Hypothalamus (tissue), 51 donors: ENCODE measurements around the gene BIRC6.
"Not testable (repeated sequence)": the region's sequence is repeated elsewhere in the genome, so short reads cannot be mapped to it uniquely, and the experiment has no call there.

ENCODE experiments used
- DNase-seq, 51 donors: peaks; one replicate each; lab custom pipeline; 2025; lab: John Stamatoyannopoulos, UW

The BIRC6 gene

GRCh38 chr2:32436150-32436549 lies 79.3 kb downstream of the BIRC6 start:
- no peak for DNase-seq

GRCh38 chr2:32442020-32442467 lies 85.2 kb downstream of the BIRC6 start:
- DNase-seq, result no peak

- no peak for DNase-seq
Observed at GRCh38 chr2:32446369-32446768, 89.5 kb downstream of the BIRC6 start.

GRCh38 chr2:32450851-32451250 lies 94.0 kb downstream of the BIRC6 start:
- DNase-seq, result no peak

GRCh38 chr2:32452338-32453064 lies 95.7 kb downstream of the BIRC6 start:
- no peak for DNase-seq

GRCh38 chr2:32453242-32454062 lies 96.6 kb downstream of the BIRC6 start:
- DNase-seq, result no peak

GRCh38 chr2:32455816-32456215 lies 99.0 kb downstream of the BIRC6 start:
- no peak for DNase-seq

- DNase-seq, result no peak
Observed at GRCh38 chr2:32456808-32457207, 100.0 kb downstream of the BIRC6 start.

- DNase-seq, result no peak
Observed at GRCh38 chr2:32457814-32458213, 101.0 kb downstream of the BIRC6 start.

- not testable (repeated sequence) for DNase-seq
Observed at GRCh38 chr2:32460861-32461260, 104.0 kb downstream of the BIRC6 start.

- DNase-seq, result no peak
Observed at GRCh38 chr2:32463110-32463509, 106.3 kb downstream of the BIRC6 start.

GRCh38 chr2:32464431-32464830 lies 107.6 kb downstream of the BIRC6 start:
- peak in 1 of 51 donors; percentile 5 for DNase-seq

- no peak for DNase-seq
Observed at GRCh38 chr2:32472605-32473004, 115.8 kb downstream of the BIRC6 start.

GRCh38 chr2:32474381-32474780 lies 117.6 kb downstream of the BIRC6 start:
- DNase-seq, result no peak

GRCh38 chr2:32478889-32479620 lies 122.2 kb downstream of the BIRC6 start:
- DNase-seq, result no peak

GRCh38 chr2:32479993-32480392 lies 123.2 kb downstream of the BIRC6 start:
- no peak for DNase-seq

- no peak for DNase-seq
Observed at GRCh38 chr2:32482471-32482870, 125.6 kb downstream of the BIRC6 start.

- DNase-seq, result no peak
Observed at GRCh38 chr2:32484937-32485336, 128.1 kb downstream of the BIRC6 start.

- DNase-seq, result no peak
Observed at GRCh38 chr2:32485399-32485798, 128.6 kb downstream of the BIRC6 start.

GRCh38 chr2:32489061-32489460 lies 132.2 kb downstream of the BIRC6 start:
- no peak for DNase-seq

- no peak for DNase-seq
Observed at GRCh38 chr2:32491346-32491745, 134.5 kb downstream of the BIRC6 start.
